Measurements from ENCODE around the gene NBL1.
A peak's percentile ranks its signal among the peaks of the same experiment; 100 is the strongest.

NBL1 gene

GRCh38 chr1:19657511-19657910 lies 13.4 kb downstream of the NBL1 start:
- no peak overlapping the region for H3K23ac ChIP-seq (ENCODE audit: low read length)
- no peak overlapping the region for H4K91ac ChIP-seq (ENCODE audit: low read depth, low read length)
- H4K12ac ChIP-seq (ENCODE audit: low read depth, low read length), result no peak overlapping the region
- no peak overlapping the region for H2BK12ac ChIP-seq (ENCODE audit: low read length)
- no peak overlapping the region for H3K27ac ChIP-seq (ENCODE audit: low read depth, low read length)
- WGBS (ENCODE audit: extremely low coverage, insufficient coverage, insufficient read length), result no CpG with 5 or more reads among the region's 10 CpGs
- no peak overlapping the region for H3K4me2 ChIP-seq (ENCODE audit: low read length)
- H3K14ac ChIP-seq (ENCODE audit: low read length), result no peak overlapping the region
- no peak overlapping the region for H3K4me3 ChIP-seq (ENCODE audit: low read depth, low read length)
- no peak overlapping the region for H2BK120ac ChIP-seq (ENCODE audit: insufficient read depth, low read length, poor library complexity)
- H3K9ac ChIP-seq (ENCODE audit: low read length), result no peak overlapping the region
- no peak overlapping the region for H3K4ac ChIP-seq (ENCODE audit: low read depth, low read length)
- no peak overlapping the region for H4K8ac ChIP-seq (ENCODE audit: low read depth, low read length)
- no peak overlapping the region for H3K18ac ChIP-seq (ENCODE audit: low read length)
- peaks cover 3 to 7% of the 10 kb centered on the region in 2 experiments for H3K4me1 ChIP-seq (ENCODE audit: control insufficient read depth in 1 of 2, insufficient read depth in 2 of 2, low read length in 2 of 2)
- no peaks in the 10 kb centered on the region for H3K9me3 ChIP-seq (ENCODE audit: insufficient read depth, low read depth, low read length)
- no peaks in the 10 kb centered on the region for H3K79me1 ChIP-seq (ENCODE audit: low read length)
- DNase-seq, result no peak
- no peak overlapping the region for H2AFZ ChIP-seq (ENCODE audit: insufficient read depth, low read length, poor library complexity)
- no peaks in the 10 kb centered on the region for H3K79me2 ChIP-seq (ENCODE audit: control insufficient read depth, insufficient read depth, low read length, poor library complexity)
- no peak overlapping the region for H2AK5ac ChIP-seq (ENCODE audit: low read length)
- no peaks in the 10 kb centered on the region for H3K36me3 ChIP-seq (ENCODE audit: control insufficient read depth in 1 of 2, insufficient read depth in 2 of 2, low read length in 2 of 2)
- H3K27me3 ChIP-seq (ENCODE audit: insufficient read depth, low read length), result no peaks in the 10 kb centered on the region
- no peak overlapping the region for H2BK5ac ChIP-seq (ENCODE audit: low read depth, low read length, poor library complexity)

- Histone ChIP-seq H3K23ac (ENCODE audit: low read length) (no peak overlapping the region), H3K9ac (ENCODE audit: low read length) (no peak overlapping the region), H3K14ac (ENCODE audit: low read length) (no peak overlapping the region), H3K4me3 (ENCODE audit: low read depth, low read length) (no peak overlapping the region), H4K12ac (ENCODE audit: low read depth, low read length) (no peak overlapping the region), H3K27ac (ENCODE audit: low read depth, low read length) (no peak overlapping the region), H2BK12ac (ENCODE audit: low read length) (no peak overlapping the region), H2AK5ac (ENCODE audit: low read length) (no peak overlapping the region), H3K18ac (ENCODE audit: low read length) (no peak overlapping the region), H3K27me3 (ENCODE audit: insufficient read depth, low read length) (no peaks in the 10 kb centered on the region), H2AFZ (ENCODE audit: insufficient read depth, low read length, poor library complexity) (no peak overlapping the region), H2BK5ac (ENCODE audit: low read depth, low read length, poor library complexity) (no peak overlapping the region), H3K4me2 (ENCODE audit: low read length) (no peak overlapping the region), H3K4ac (ENCODE audit: low read depth, low read length) (no peak overlapping the region), H3K79me1 (ENCODE audit: low read length) (no peaks in the 10 kb centered on the region), H2BK120ac (ENCODE audit: insufficient read depth, low read length, poor library complexity) (no peak overlapping the region), H4K8ac (ENCODE audit: low read depth, low read length) (no peak overlapping the region), H4K91ac (ENCODE audit: low read depth, low read length) (no peak overlapping the region), H3K79me2 (ENCODE audit: control insufficient read depth, insufficient read depth, low read length, poor library complexity) (no peaks in the 10 kb centered on the region), H3K4me1 (ENCODE audit: control insufficient read depth in 1 of 2, insufficient read depth in 2 of 2, low read length in 2 of 2) (peaks cover 3 to 7% of the 10 kb centered on the region in 2 experiments), H3K9me3 (ENCODE audit: insufficient read depth, low read depth, low read length) (peaks cover 1% of the 10 kb centered on the region), H3K36me3 (ENCODE audit: control insufficient read depth in 1 of 2, insufficient read depth in 2 of 2, low read length in 2 of 2) (no peaks in the 10 kb centered on the region)
- no CpG with 5 or more reads among the region's 13 CpGs for WGBS (ENCODE audit: extremely low coverage, insufficient coverage, insufficient read length)
- no peak for DNase-seq
These were observed 14.1 kb downstream of the NBL1 start for GRCh38 chr1:19658186-19658585.

DNA sequence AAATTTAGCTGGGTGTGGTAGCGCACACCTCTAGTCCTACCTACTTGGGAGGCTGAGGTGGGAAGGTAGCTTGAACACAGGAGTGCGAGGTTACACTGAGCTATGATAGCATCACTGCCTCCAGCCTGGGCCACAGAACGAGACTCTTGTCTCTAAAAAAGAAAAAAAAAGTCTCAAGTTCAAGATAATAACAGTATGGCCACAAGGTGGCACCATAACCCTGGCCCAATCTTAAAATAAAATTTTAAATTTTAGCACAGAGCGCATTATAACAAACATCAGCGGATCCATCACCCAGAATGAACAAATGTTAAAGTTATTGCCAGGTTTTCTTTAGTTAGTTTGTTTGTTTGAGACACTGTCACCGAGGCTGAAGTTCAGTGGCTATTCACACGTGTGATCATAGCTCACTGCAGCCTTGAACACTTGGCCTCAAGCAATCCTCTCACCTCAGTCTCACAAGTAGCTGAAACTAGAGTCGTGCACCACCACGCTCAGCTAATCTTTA lies 17.7 kb downstream of the NBL1 start:
- H3K4ac ChIP-seq (ENCODE audit: low read depth, low read length), result no peak overlapping the region
- H3K36me3 ChIP-seq (ENCODE audit: control insufficient read depth in 1 of 2, insufficient read depth in 2 of 2, low read length in 2 of 2), result no peaks in the 10 kb centered on the region
- no peak overlapping the region for H3K18ac ChIP-seq (ENCODE audit: low read length)
- H2AK5ac ChIP-seq (ENCODE audit: low read length), result no peak overlapping the region
- H3K4me3 ChIP-seq (ENCODE audit: low read depth, low read length), result no peak overlapping the region
- DNase-seq, result peak in 1 of 2 donors; percentile 71
- no peak overlapping the region for H3K4me2 ChIP-seq (ENCODE audit: low read length)
- H3K9me3 ChIP-seq (ENCODE audit: insufficient read depth, low read depth, low read length), result peaks cover 11% of the 10 kb centered on the region
- no peak overlapping the region for H4K91ac ChIP-seq (ENCODE audit: low read depth, low read length)
- peaks cover 30% of the 10 kb centered on the region for H3K27me3 ChIP-seq (ENCODE audit: insufficient read depth, low read length)
- no peak overlapping the region for H2BK120ac ChIP-seq (ENCODE audit: insufficient read depth, low read length, poor library complexity)
- H3K4me1 ChIP-seq (ENCODE audit: control insufficient read depth in 1 of 2, insufficient read depth in 2 of 2, low read length in 2 of 2), result peaks cover 0 to 5% of the 10 kb centered on the region in 2 experiments
- H3K9ac ChIP-seq (ENCODE audit: low read length), result no peak overlapping the region
- no peak overlapping the region for H4K8ac ChIP-seq (ENCODE audit: low read depth, low read length)
- no peaks in the 10 kb centered on the region for H3K79me1 ChIP-seq (ENCODE audit: low read length)
- H4K12ac ChIP-seq (ENCODE audit: low read depth, low read length), result no peak overlapping the region
- no CpG with 5 or more reads among the region's 9 CpGs for WGBS (ENCODE audit: extremely low coverage, insufficient coverage, insufficient read length)
- H3K23ac ChIP-seq (ENCODE audit: low read length), result no peak overlapping the region
- no peak overlapping the region for H3K27ac ChIP-seq (ENCODE audit: low read depth, low read length)
- H3K14ac ChIP-seq (ENCODE audit: low read length), result no peak overlapping the region
- no peak overlapping the region for H2BK5ac ChIP-seq (ENCODE audit: low read depth, low read length, poor library complexity)
- no peaks in the 10 kb centered on the region for H3K79me2 ChIP-seq (ENCODE audit: control insufficient read depth, insufficient read depth, low read length, poor library complexity)
- H2AFZ ChIP-seq (ENCODE audit: insufficient read depth, low read length, poor library complexity), result no peak overlapping the region
- no peak overlapping the region for H2BK12ac ChIP-seq (ENCODE audit: low read length)

GRCh38 chr1:19662313-19662712 lies 18.2 kb downstream of the NBL1 start:
- H2BK120ac ChIP-seq (ENCODE audit: insufficient read depth, low read length, poor library complexity), result no peak overlapping the region
- H3K36me3 ChIP-seq (ENCODE audit: control insufficient read depth in 1 of 2, insufficient read depth in 2 of 2, low read length in 2 of 2), result no peaks in the 10 kb centered on the region
- H4K8ac ChIP-seq (ENCODE audit: low read depth, low read length), result no peak overlapping the region
- peaks cover 30% of the 10 kb centered on the region for H3K27me3 ChIP-seq (ENCODE audit: insufficient read depth, low read length)
- no peak overlapping the region for H3K14ac ChIP-seq (ENCODE audit: low read length)
- DNase-seq, result no peak
- peaks cover 11% of the 10 kb centered on the region for H3K9me3 ChIP-seq (ENCODE audit: insufficient read depth, low read depth, low read length)
- no peak overlapping the region for H2AK5ac ChIP-seq (ENCODE audit: low read length)
- no peak overlapping the region for H3K18ac ChIP-seq (ENCODE audit: low read length)
- no peak overlapping the region for H4K12ac ChIP-seq (ENCODE audit: low read depth, low read length)
- no peak overlapping the region for H3K27ac ChIP-seq (ENCODE audit: low read depth, low read length)
- no peak overlapping the region for H3K23ac ChIP-seq (ENCODE audit: low read length)
- WGBS (ENCODE audit: extremely low coverage, insufficient coverage, insufficient read length), result no CpG with 5 or more reads among the region's 3 CpGs
- no peak overlapping the region for H3K9ac ChIP-seq (ENCODE audit: low read length)
- no peak overlapping the region for H4K91ac ChIP-seq (ENCODE audit: low read depth, low read length)
- H2AFZ ChIP-seq (ENCODE audit: insufficient read depth, low read length, poor library complexity), result no peak overlapping the region
- peaks cover 0 to 5% of the 10 kb centered on the region in 2 experiments for H3K4me1 ChIP-seq (ENCODE audit: control insufficient read depth in 1 of 2, insufficient read depth in 2 of 2, low read length in 2 of 2)
- H3K4ac ChIP-seq (ENCODE audit: low read depth, low read length), result no peak overlapping the region
- no peak overlapping the region for H3K4me3 ChIP-seq (ENCODE audit: low read depth, low read length)
- no peak overlapping the region for H2BK12ac ChIP-seq (ENCODE audit: low read length)
- no peaks in the 10 kb centered on the region for H3K79me1 ChIP-seq (ENCODE audit: low read length)
- no peaks in the 10 kb centered on the region for H3K79me2 ChIP-seq (ENCODE audit: control insufficient read depth, insufficient read depth, low read length, poor library complexity)
- no peak overlapping the region for H2BK5ac ChIP-seq (ENCODE audit: low read depth, low read length, poor library complexity)
- H3K4me2 ChIP-seq (ENCODE audit: low read length), result no peak overlapping the region
